ENCODE results near the gene APBA2. TPM values are rescaled to one million over a fixed set of nuclear protein-coding genes. Genes with fewer than 3 reads are reported as not detected.
A peak's percentile ranks its signal among the peaks of the same experiment; 100 is the strongest.

Gene APBA2
- total RNA-seq, 1 donor from 2014 or later, result 19.6 TPM

DNA sequence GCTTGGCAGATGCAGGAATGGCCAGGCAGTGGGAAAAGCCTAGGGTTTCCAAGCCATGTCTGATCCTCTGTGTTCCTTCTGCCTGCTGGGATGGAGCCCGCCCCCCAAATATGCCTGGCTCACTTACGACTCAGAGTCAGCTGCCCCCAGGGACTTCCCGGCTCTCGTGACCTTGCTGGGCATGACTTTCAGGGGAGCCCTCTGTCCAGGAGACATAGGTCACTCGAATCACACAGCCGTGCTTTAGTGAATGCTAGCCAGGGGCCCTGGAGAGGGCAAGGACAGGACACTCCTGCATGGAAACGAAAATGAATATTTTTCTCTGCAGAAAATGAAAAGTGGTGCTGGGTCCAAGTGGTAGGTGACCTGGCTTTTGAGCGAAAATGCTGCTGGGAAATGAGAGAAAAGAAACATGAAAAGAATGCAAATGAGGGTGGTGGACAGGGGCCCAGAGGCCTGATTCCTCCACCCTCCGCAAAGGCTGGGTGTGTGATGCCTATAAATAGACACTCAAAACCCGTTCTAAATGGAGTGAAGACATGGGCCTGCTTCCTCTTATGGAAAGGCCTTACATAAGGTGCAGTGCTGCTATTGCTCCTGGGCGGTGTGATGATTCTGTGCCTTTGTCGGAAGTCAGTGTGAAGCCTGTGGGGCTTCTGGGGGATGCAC lies 107.4 kb downstream of the APBA2 start:
- no peaks in the 10 kb centered on the region for H3K9me3 ChIP-seq
- DNase-seq (ENCODE audit: extremely low spot score in 2 of 2), result no peak
- H3K27me3 ChIP-seq, result no peaks in the 10 kb centered on the region
- H3K4me1 ChIP-seq, result no peaks in the 10 kb centered on the region
- TF ChIP-seq POLR2AphosphoS5 (IDR thresholded peaks at IDR 0.05; ENCODE audit: insufficient read depth in 1 of 2, low read depth in 1 of 2) (no peak), POLR2A (IDR thresholded peaks at IDR 0.05) (no peak)
- TF ChIP-seq, protein P1, sequence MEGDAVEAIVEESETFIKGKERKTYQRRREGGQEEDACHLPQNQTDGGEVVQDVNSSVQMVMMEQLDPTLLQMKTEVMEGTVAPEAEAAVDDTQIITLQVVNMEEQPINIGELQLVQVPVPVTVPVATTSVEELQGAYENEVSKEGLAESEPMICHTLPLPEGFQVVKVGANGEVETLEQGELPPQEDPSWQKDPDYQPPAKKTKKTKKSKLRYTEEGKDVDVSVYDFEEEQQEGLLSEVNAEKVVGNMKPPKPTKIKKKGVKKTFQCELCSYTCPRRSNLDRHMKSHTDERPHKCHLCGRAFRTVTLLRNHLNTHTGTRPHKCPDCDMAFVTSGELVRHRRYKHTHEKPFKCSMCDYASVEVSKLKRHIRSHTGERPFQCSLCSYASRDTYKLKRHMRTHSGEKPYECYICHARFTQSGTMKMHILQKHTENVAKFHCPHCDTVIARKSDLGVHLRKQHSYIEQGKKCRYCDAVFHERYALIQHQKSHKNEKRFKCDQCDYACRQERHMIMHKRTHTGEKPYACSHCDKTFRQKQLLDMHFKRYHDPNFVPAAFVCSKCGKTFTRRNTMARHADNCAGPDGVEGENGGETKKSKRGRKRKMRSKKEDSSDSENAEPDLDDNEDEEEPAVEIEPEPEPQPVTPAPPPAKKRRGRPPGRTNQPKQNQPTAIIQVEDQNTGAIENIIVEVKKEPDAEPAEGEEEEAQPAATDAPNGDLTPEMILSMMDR (IDR thresholded peaks at IDR 0.05), result no peak
- no peak overlapping the region for H3K27ac ChIP-seq
- H3K4me3 ChIP-seq, result no peak overlapping the region
- no peaks in the 10 kb centered on the region for H3K36me3 ChIP-seq
- intact Hi-C loops (cut with DNase I), result loop anchor here (5.0 kb wide), 1 partner anchor 49 kb away; no protein-coding TSS in a partner anchor

DNA sequence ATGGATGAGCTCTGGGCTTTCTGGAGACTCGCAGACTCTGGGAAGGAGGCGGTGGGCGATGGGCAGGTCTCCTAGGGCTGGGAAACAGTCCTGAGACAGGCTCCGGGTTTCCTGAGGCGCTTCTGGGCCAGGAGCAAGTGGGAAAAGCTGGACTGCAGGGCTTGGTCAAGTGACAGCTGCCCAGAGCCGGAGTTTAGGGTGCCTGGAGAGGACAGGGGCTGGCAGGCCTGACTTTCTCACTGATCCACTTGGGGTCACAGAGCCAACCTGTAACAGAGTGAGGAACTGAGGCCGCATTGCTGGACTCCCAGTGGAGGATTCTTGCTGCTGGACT lies 107.9 kb downstream of the APBA2 start:
- intact Hi-C loops (cut with DNase I), result loop anchor here (5.0 kb wide), 1 partner anchor 49 kb away; no protein-coding TSS in a partner anchor
- Histone ChIP-seq H3K4me1 (no peaks in the 10 kb centered on the region), H3K4me3 (no peak overlapping the region), H3K27me3 (no peaks in the 10 kb centered on the region), H3K27ac (no peak overlapping the region), H3K36me3 (no peaks in the 10 kb centered on the region), H3K9me3 (no peaks in the 10 kb centered on the region)
- TF ChIP-seq, protein P1 (IDR thresholded peaks at IDR 0.05), result no peak
- no peak for TF ChIP-seq POLR2A (IDR thresholded peaks at IDR 0.05)
- no peak for DNase-seq (ENCODE audit: extremely low spot score in 2 of 2)

DNA sequence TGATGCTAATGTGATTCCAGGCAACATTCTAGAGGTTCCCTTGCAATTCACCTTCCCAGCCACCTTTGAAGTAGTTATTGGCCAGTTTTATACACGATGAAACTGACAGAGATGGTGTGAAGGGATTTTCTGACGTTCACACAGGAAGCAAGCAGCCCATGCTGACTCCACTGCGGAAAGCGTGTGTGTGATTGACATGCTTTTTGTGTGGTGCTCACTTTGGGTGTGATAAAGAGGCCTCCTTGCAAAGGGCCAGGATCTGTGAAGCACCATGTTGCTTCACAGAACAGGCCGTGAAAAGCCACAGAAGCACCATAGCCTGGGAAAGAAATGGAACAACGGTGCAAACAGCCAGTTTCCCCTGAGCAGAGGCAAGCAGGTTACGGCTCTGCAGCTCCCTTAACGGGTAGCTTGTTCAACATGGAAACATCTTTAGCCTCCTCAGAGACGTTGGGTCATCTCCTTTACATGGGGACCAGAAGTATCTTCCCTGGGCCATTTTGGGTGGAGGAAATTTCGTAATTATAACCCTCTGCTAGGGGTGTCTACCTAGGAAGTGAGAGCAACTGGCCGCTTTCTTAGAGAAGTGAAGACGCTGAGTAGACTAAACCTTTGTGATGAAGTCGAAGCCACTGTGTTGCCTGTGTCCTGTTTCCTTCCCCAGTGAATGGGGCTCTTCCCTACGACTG lies 108.5 kb downstream of the APBA2 start:
- Histone ChIP-seq H3K4me3 (no peak overlapping the region), H3K4me1 (no peaks in the 10 kb centered on the region), H3K27ac (no peak overlapping the region), H3K9me3 (no peaks in the 10 kb centered on the region), H3K27me3 (no peaks in the 10 kb centered on the region), H3K36me3 (no peaks in the 10 kb centered on the region)
- TF ChIP-seq, protein P1 (IDR thresholded peaks at IDR 0.05), result no peak
- no peak for TF ChIP-seq POLR2A (IDR thresholded peaks at IDR 0.05)
- TF ChIP-seq POLR2AphosphoS5 (IDR thresholded peaks at IDR 0.05; ENCODE audit: insufficient read depth in 1 of 2, low read depth in 1 of 2), result no peak
- DNase-seq (ENCODE audit: extremely low spot score in 2 of 2), result no peak
- intact Hi-C loops (cut with DNase I), result loop anchor here (5.0 kb wide), 1 partner anchor 48 kb away; no protein-coding TSS in a partner anchor

DNA sequence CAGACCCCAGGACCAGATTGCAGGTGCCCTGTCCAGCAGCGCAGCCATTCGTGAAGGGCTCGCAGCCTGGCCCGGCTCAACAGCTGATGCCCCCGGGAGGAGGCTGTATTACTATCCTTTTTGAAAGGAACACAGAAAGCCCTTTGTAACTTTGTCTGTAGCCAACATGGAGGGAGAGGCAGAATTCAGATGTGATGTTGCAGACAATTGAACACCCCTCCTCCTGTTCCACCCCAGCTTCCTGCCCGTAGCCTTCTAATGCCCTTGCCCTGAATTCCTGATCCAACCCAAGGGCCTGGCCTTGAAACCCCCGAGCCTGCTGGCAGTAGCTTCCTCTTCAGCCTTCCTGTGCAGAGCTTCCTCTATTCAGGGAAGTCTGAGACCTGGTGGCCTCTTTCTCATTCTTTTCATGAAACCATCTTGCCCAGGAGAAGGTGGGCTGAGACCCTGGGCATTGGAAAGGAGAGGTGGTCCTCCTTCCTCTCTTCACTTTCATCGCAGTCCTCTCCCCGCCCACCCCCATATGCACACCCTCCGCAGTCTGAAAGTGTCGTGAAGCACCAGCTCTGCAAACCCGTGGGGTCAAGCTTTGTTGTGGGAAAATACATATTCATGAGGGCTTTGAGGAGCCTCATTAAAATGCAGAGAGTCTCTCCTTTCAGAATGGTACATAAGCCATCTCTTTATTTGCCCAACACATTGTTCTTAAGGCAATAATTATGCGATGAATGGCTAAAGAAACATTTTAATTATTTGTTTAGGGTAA lies 109.2 kb downstream of the APBA2 start:
- no peaks in the 10 kb centered on the region for H3K27me3 ChIP-seq
- intact Hi-C loops (cut with DNase I), result loop anchor here (5.0 kb wide), 1 partner anchor 47 kb away; no protein-coding TSS in a partner anchor
- no peak overlapping the region for H3K4me3 ChIP-seq
- H3K4me1 ChIP-seq, result no peaks in the 10 kb centered on the region
- H3K36me3 ChIP-seq, result no peaks in the 10 kb centered on the region
- TF ChIP-seq POLR2AphosphoS5 (IDR thresholded peaks at IDR 0.05; ENCODE audit: insufficient read depth in 1 of 2, low read depth in 1 of 2) (no peak), POLR2A (IDR thresholded peaks at IDR 0.05) (no peak)
- TF ChIP-seq, protein P1 (IDR thresholded peaks at IDR 0.05), result no peak
- no peak overlapping the region for H3K27ac ChIP-seq
- no peaks in the 10 kb centered on the region for H3K9me3 ChIP-seq
- DNase-seq (ENCODE audit: extremely low spot score in 2 of 2), result peak in 1 of 2 donors; percentile 58
